Measurements from ENCODE around the gene PABPN1.

PABPN1 gene

DNA sequence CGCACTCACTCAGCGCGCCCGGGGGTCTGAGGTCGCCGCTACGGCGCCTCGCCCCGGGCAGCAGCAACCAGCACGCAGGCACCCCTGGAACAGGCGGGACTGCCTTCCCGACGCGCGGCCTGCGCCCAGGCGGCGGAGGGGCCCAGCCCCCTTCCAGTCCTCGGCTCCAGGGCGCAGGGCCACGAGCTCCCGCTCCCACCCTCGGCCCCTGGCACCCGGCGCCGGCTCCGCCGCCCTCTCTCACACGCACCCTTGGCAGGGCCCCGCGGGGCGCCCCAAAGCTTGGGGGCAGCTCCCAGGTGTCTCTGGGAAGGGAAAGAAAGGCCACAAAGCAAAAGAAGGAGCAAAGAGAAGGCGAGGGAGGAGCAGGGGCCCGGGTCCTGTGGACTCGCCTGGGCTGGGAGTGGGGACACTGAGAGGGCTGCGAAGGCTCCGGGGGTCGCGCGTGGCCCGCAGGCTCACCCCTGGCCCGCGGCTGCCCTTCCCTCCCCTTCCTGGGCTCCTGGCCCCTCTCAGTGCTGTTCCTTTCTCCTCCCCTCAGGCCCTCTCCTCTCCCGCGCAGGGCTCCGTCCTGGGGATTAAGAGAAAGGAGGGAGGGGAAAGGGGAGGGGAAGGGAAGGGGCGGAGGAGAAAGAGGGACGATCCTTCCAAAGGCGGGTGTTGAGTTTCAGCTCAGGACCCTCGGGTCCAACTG is 44.6 kb downstream of the PABPN1 start:
- H3K9me3 ChIP-seq (replicated peaks; ENCODE audit: insufficient read depth, low read length): no peaks in the 10 kb centered on the region
- TF ChIP-seq EZH2 (optimal IDR thresholded peaks at IDR 0.05; ENCODE audit: low read depth, low read length) (no peak), EZH2phosphoT487 (IDR thresholded peaks at IDR 0.05; ENCODE audit: low read length) (no peak)
- TF ChIP-seq, protein P1, sequence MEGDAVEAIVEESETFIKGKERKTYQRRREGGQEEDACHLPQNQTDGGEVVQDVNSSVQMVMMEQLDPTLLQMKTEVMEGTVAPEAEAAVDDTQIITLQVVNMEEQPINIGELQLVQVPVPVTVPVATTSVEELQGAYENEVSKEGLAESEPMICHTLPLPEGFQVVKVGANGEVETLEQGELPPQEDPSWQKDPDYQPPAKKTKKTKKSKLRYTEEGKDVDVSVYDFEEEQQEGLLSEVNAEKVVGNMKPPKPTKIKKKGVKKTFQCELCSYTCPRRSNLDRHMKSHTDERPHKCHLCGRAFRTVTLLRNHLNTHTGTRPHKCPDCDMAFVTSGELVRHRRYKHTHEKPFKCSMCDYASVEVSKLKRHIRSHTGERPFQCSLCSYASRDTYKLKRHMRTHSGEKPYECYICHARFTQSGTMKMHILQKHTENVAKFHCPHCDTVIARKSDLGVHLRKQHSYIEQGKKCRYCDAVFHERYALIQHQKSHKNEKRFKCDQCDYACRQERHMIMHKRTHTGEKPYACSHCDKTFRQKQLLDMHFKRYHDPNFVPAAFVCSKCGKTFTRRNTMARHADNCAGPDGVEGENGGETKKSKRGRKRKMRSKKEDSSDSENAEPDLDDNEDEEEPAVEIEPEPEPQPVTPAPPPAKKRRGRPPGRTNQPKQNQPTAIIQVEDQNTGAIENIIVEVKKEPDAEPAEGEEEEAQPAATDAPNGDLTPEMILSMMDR (IDR thresholded peaks at IDR 0.05; ENCODE audit: low read length): no peak
- H3K79me2 ChIP-seq (ENCODE audit: low read length): no peaks in the 10 kb centered on the region
- no peak overlapping the region for H2AFZ ChIP-seq (ENCODE audit: low read length)
- H3K9me2 ChIP-seq (replicated peaks; ENCODE audit: insufficient read depth, low read length): no peaks in the 10 kb centered on the region
- no peaks in the 10 kb centered on the region for H3K4me1 ChIP-seq (ENCODE audit: low read length)
- no peak overlapping the region for H3K4me2 ChIP-seq (ENCODE audit: low read depth, low read length)
- no peaks in the 10 kb centered on the region for H3F3A ChIP-seq (ENCODE audit: insufficient read depth, low read length)
- H3K4me3 ChIP-seq (ENCODE audit: low read length): no peak overlapping the region
- H3K9ac ChIP-seq (ENCODE audit: low read length): no peak overlapping the region
- no peaks in the 10 kb centered on the region for H3K36me3 ChIP-seq (replicated peaks; ENCODE audit: insufficient read depth, low read length)
- DNase-seq: no peak
- no peaks in the 10 kb centered on the region for H4K20me1 ChIP-seq (ENCODE audit: insufficient read depth, low read length)
- H3K27me3 ChIP-seq (replicated peaks; ENCODE audit: insufficient read depth, low read length): peaks cover 7% of the 10 kb centered on the region
- H3K27ac ChIP-seq (ENCODE audit: low read length): no peak overlapping the region

DNA sequence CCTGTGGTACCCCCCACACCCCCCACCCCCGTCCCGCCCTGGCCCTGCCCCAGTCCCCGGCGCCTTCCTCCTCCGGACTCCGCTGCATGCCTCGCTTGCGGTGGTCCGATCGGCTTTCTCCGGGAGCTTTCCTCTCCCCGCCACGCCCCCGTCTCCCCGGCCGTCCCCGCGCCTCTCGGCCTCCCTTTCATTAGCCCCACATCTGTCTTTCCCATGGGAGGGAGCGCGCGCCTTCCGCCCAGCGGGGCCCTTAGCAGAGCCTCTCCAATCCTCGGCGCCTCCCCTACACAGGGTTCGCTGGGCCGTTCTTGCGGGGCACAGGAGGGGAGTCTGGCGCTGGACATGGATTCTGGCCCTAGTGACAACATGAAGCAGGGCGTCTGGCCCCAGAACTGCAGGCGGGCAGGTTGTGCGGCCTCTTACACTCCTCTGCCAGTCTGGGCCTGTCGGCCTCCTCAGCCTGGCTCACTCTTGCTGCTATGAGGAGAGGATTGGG is 45.2 kb downstream of the PABPN1 start:
- no peaks in the 10 kb centered on the region for H3K4me1 ChIP-seq (ENCODE audit: low read length)
- no peaks in the 10 kb centered on the region for H3K36me3 ChIP-seq (replicated peaks; ENCODE audit: insufficient read depth, low read length)
- H2AFZ ChIP-seq (ENCODE audit: low read length): no peak overlapping the region
- H3K4me2 ChIP-seq (ENCODE audit: low read depth, low read length): no peak overlapping the region
- TF ChIP-seq EZH2 (optimal IDR thresholded peaks at IDR 0.05; ENCODE audit: low read depth, low read length): no peak
- TF ChIP-seq, protein P1 (IDR thresholded peaks at IDR 0.05; ENCODE audit: low read length): no peak
- TF ChIP-seq EZH2phosphoT487 (IDR thresholded peaks at IDR 0.05; ENCODE audit: low read length): no peak
- no peak for DNase-seq
- H3K9me3 ChIP-seq (replicated peaks; ENCODE audit: insufficient read depth, low read length): no peaks in the 10 kb centered on the region
- peaks cover 7% of the 10 kb centered on the region for H3K27me3 ChIP-seq (replicated peaks; ENCODE audit: insufficient read depth, low read length)
- no peak overlapping the region for H3K9ac ChIP-seq (ENCODE audit: low read length)
- no peaks in the 10 kb centered on the region for H3K79me2 ChIP-seq (ENCODE audit: low read length)
- no peak overlapping the region for H3K4me3 ChIP-seq (ENCODE audit: low read length)
- H4K20me1 ChIP-seq (ENCODE audit: insufficient read depth, low read length): no peaks in the 10 kb centered on the region
- no peaks in the 10 kb centered on the region for H3F3A ChIP-seq (ENCODE audit: insufficient read depth, low read length)
- no peak overlapping the region for H3K27ac ChIP-seq (ENCODE audit: low read length)
- H3K9me2 ChIP-seq (replicated peaks; ENCODE audit: insufficient read depth, low read length): no peaks in the 10 kb centered on the region

DNA sequence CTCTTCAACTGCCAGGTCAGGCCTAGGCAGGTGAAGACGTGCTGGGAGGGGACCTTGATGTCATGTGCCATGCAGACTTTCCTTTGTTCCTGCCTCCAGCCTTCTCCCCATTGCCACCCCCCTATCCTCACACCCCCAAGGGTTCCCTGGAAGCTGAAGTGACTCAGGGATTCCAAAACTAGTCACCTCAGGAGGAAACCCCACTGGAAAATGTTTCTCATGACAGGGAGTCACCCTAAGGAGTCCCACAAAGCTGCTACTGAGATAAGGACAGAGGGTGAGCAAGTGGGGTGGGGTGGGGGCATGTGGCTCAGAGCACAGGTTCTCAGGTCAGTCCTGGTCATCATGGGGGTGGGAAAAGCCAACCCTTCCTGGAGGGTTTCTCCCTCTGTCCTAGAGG is 49.0 kb downstream of the PABPN1 start:
- no peak overlapping the region for H3K4me2 ChIP-seq (ENCODE audit: low read depth, low read length)
- no peak overlapping the region for H2AFZ ChIP-seq (ENCODE audit: low read length)
- H4K20me1 ChIP-seq (ENCODE audit: insufficient read depth, low read length): no peaks in the 10 kb centered on the region
- no peak overlapping the region for H3K27ac ChIP-seq (ENCODE audit: low read length)
- no peaks in the 10 kb centered on the region for H3K36me3 ChIP-seq (replicated peaks; ENCODE audit: insufficient read depth, low read length)
- no peak overlapping the region for H3K4me3 ChIP-seq (ENCODE audit: low read length)
- H3K4me1 ChIP-seq (ENCODE audit: low read length): no peaks in the 10 kb centered on the region
- no peaks in the 10 kb centered on the region for H3K27me3 ChIP-seq (replicated peaks; ENCODE audit: insufficient read depth, low read length)
- no peaks in the 10 kb centered on the region for H3K9me2 ChIP-seq (replicated peaks; ENCODE audit: insufficient read depth, low read length)
- no peaks in the 10 kb centered on the region for H3K79me2 ChIP-seq (ENCODE audit: low read length)
- H3K9ac ChIP-seq (ENCODE audit: low read length): no peak overlapping the region
- no peaks in the 10 kb centered on the region for H3K9me3 ChIP-seq (replicated peaks; ENCODE audit: insufficient read depth, low read length)
- no peak for DNase-seq
- TF ChIP-seq EZH2 (optimal IDR thresholded peaks at IDR 0.05; ENCODE audit: low read depth, low read length) (no peak), EZH2phosphoT487 (IDR thresholded peaks at IDR 0.05; ENCODE audit: low read length) (no peak)
- TF ChIP-seq, protein P1 (IDR thresholded peaks at IDR 0.05; ENCODE audit: low read length): no peak
- no peaks in the 10 kb centered on the region for H3F3A ChIP-seq (ENCODE audit: insufficient read depth, low read length)
